SHP77 treated with DMSO at 0.1 percent for 48 hours (cell line): ENCODE data around the gene ARHGAP15.

Experiments used
- DNase-seq: peaks from one replicate; lab custom pipeline; 2025; lab: John Stamatoyannopoulos, UW

Gene ARHGAP15

DNA sequence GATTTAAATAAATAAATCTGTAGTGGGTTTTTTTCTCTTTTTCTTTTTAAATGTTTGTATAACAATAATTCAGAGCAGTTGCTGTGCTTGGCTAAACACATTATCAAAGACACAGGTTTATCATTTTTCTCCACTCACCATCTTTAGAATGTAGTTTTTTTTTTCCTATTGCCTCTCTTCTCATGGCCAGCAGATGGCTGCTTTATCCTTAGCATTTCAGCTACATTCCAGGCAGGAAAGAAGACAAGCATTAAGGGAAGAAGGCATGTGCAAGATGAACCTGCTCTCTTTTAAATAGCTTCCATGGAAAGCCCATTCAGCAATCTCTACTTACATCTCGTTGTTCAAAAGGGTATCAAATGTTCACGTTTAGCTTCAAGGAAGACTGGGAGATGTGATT lies 42.6 kb downstream of the ARHGAP15 start:
- DNase-seq, result no peak

DNA sequence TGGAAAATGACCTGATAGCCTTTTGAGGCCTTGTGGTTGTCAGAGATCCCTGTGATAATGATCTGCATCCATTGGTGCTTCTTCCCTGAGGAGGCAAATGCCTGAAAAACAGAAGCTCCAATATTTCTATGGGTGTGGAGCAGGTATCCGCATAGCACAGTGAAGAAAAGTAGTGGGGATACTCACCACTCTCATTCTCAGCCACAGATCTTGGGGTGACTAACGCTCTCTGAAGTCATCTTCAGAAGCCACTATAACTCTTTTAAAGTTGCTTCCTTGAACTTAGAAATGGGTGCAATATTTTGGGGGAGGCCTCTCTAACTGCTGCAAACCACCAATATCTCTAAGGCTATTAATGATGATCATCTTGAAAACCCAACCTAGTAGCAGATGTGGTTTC lies 46.2 kb downstream of the ARHGAP15 start:
- DNase-seq, result no peak

DNA sequence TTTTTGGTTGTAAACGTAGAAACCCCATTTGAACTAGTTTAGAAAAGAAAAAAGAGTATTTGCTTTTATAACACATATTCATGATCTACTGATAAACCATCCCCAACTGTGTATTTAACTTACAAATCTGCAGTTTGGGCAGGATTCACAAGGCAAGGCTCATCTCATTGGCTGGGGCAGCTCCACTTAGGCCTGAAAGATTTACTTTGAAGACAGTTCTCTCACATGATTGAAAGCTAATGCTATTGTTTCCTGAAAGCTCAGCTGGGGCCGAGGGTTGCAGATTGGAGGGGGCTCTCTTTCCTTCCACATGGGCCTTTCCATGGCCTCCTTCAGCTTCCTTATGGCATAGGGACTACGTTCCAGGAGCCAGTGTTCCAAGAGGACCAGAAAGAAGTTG lies 47.4 kb downstream of the ARHGAP15 start:
- no peak for DNase-seq

DNA sequence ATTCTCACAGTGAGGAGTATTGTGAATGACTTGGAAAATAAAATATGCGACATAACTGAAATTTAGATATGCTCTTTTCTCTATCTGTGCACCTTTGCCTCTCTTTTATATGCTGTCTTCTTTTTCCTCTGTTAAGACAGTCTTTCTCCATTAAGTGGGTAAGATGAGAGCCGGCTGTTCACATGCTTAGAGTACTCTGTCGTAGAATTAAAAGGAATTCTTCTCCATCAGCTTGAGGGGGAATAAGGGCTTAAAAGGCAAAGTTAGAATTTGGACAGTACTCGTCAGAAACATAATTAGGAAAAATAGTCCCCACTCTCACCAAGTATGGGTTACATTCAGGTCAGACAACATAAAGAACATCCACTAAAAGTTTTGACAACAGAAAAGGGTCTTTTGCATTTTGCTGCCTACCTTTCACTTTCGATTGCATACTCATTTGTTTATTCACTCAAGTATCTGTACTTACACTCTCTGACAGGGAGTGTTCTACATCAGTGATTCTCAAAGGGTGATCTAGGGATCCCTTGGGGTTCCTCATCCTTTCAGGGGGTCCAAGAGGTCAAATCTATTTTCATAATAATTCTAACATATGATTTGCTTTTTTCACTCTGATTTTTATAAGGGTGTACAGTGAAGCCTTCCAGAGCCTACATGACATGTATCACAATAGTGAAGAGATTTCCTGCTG lies 48.0 kb downstream of the ARHGAP15 start:
- no peak for DNase-seq

DNA sequence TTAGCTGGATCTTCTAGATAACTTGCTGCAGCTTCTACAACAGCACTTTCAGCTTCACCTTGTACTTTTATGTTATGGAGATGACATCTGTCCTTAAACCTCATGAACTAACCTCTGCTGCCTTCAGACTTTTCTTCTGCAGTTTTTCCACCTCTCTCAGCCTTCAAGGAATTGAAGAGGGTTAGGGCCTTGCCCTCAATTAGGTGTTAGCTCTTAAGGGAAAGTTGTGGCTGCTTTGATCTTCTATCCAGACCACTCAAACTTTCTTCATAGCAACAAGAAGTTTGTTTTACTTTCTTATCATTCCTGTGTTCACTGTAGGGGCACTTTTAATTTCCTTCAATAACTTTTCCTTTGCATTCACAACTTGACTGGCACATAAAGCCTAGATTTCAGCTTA lies 52.3 kb downstream of the ARHGAP15 start:
- no peak for DNase-seq

DNA sequence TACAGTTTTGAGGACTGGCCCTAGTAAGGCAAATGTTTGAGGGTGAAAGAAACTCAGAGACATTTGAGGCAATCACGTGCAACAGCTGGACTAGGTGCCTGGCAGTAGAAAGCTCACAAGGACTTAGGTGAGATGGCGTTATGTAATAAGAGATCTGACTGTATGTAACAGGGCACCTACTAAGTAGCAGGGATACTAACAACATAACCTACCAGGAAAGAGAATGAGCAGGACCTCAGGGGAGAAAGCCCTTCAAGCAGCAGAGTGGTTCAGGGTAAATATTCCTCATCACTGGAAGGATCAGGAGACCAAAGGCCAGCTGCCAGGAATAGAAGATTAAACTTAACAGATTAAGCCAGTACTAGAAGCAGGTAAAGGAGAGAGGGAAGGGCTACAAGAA lies 53.4 kb downstream of the ARHGAP15 start:
- DNase-seq, result no peak

DNA sequence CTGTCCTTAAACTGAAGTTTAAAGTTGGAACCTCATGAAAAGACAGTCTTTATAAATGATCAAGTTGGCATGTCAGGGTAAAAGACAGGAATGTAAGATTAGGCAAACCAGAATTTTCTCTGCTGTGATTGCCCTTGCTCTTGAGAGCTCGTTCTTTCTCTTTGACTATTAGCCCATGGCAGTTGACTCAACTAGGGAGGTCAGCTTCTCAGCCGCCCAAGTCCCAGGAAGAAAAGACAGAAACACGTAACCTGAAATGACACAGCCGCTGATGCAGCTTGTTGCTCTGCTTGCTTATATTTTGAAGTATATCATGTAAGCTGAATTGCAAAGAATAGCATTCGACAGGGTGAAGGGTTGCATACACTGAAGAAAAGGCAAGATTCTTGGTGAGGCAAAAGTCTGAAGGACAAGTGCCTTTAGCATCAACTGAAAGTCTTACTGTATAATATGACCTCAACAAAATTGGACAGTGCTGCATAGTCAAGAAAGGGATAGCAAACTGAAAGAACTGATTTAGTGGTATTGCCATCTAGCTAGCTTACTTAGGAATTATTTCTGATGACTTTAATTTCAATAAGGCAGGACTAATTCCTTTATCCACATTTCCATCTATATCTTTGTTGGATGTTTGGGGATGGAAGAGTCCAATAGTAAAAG lies 54.7 kb downstream of the ARHGAP15 start:
- DNase-seq, result no peak

DNA sequence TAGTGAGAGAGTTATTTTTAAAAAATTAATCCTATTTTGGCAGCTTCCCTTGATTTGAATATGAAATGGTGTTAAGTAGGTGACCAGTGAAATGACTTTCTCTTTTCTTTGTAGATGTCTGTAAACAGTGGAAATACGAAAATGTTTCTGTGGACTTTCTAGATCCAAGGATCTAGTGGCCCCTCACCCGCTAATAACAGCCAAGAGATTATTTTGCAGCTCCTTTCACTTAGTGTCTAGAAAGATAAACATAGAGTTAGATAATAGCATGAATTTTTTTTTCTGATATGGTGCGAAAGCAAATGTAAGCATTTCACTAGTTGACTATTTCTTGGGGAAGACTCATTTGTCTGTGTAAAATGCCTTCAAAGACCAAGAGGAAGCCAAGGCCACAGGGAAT lies 57.7 kb downstream of the ARHGAP15 start:
- DNase-seq, result no peak

DNA sequence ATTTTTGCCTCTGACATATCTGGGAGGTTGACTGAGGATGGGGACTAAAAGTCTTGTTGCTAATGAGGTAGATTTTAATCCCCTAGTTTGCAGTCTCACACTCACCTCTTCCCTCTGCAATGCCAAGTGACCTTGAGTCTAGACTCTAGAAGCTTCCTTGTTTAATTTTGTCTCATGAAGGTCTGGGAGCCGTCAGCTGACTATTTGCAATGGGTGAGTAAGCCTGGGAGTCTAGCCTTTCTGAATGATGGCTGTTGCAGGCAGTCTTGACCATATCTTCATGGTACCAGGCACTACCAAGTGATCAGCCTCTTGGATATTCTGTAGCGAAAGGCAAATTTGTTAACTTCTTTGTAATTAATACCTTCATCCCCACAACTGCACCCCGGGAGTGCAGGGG lies 61.2 kb downstream of the ARHGAP15 start:
- no peak for DNase-seq

DNA sequence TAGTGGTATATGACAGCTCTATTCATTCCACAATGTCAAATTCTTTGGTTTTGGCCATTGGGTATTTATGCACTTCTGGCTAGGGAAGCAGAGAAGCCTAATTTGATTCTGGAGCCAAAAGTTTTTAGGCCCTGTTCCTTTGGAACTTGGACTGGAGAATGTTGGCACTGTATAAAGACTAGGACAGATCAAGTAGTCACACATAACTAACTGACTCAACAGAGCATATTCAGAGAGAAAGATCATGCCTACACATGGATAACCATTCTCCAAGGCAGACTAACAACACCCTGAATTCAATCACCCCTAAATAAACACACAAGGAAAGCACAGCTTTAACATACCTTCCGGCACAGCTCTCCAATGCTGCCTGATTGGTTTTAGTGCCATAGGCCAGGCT lies 62.9 kb downstream of the ARHGAP15 start:
- DNase-seq, result no peak

DNA sequence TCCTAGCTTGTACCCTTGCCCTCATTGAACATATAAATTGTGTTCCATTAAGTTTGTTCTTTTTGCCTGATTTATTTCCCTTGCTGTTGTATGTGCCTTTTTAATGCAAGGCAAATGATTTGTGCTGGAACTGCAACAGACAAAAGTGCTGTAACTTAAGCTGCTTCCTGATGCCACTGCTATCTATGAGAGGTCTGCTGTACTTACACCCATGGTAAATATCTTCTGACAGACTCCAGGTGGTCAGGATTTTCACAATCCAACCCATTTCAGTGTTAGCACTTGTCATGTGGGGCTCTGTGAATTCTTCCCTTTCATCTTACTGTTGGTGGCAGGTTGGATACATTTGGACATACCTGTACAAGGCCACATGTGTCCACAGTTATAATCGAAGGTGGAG lies 63.5 kb downstream of the ARHGAP15 start:
- no peak for DNase-seq

DNA sequence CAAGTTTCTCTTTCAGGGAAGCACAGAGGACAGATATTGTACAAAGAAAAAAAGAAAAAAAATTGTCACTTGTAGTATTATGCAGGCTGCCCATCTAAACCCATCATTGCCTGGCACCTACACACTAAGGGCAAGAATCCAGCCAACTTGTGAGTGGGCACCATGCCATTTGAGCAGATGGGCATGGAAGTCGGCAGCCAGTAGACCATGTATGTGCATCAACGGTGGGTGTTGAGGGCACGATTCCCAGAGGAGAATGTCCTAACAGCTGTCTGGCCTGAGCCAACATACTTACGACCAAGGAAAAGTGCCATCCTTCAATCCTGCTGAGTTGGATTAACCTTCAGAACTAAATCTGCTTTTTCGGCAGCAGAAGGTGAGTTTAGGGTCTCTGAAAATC lies 63.9 kb downstream of the ARHGAP15 start:
- DNase-seq, result no peak

DNA sequence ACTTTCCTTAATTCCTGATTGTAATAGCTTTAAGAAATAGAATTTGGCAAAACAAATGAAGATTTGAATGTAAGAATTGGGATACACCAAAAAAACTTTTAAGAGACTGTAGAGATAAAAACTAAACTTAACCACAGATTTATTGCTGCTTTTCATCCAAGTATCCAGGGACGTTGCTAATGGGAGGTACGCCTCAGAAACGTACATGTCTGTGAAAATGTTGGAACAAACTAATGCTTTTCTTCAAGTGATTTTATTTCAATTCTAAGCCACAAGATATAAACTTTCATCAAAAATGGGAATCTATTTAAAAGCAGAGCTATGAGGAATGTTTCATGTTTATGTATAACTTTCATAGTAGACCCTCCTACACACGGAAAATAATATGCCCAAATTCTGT lies 66.3 kb downstream of the ARHGAP15 start:
- DNase-seq, result no peak

DNA sequence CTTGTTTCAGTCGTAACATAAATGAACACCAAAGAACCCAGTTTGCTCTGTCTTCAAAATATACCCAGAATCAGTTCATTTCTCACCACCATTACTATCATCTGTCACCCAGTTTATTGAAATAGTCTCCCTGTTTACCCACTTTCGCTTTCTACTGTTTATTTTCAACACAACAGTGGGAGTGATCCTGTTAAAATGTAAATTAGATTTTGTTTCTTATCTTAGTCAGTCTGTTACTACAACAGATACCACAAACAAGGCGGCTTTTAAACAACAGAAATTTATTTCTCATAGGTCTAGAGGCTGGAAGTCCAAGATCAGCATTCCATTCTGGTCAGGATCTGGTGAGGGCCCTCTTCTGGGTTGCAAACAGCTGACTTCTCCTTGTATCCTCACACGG lies 74.8 kb downstream of the ARHGAP15 start:
- no peak for DNase-seq

DNA sequence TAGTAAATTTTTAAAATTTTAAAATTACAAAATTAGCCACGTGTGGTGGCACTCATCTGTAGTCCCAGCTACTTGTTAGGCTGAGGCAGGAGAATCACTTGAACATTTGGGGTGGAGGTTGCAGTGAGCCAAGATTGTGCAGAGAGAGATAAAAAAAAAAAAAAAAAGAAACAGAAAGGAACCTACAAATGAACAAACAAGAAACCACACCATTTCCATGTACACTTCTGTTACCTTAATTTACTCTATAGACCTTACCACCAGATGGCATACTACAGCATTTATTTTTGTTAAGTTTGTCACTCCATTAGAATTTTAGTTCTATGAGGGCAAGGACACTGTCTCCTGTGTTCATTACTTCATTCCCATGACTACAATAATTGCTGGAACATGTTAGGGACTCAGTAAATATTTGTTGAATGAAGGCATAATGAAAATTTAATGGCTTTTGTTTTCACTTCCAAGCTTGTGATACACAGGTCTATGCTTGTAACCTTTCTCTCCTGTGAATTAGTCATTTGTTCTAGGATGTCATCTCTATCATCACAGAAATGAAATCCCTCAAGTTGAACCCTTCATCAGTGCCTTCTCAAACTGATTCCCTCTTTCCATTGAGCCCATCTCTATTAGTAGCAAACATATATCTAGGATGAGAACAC lies 76.0 kb downstream of the ARHGAP15 start:
- no peak for DNase-seq

DNA sequence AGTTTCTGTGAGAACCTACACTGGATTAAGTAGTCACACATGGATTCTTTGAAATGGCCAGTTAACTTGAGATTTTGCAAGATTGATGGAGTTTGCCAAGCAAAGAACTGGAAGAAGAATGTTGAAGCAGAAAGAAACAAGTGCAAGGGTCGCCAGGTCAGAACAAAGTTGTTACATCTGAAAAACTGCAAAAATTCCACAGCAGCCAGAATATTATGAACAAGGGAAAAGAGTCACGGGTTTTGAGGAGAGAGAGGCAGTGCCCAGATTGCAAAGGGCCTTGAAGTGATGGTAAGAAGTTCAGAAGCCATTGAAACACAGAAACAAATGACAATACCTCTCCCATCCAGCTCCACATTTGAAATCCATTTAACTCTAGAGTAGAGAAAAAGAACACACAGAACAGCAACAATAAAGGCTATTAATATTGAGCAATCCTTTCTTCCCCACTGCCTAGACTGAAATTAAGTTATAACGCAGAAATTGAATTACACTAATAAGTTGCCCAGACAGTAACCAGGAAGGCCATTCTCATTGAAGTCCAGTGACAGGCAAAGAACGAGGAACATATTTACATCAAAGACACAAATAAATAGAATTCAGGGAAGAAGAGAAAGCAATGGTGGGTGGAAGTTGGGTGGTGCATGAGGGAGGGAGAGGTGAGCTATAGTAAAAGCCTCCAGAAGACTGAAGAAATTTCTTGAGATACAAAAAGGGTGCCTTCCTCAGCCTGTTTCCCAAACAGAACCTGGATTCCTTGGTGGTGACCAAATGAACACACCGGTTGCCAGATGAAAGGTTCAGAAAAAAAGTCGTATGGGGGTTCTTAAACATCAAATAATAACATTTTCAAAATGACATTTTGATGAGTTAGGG lies 80.6 kb downstream of the ARHGAP15 start:
- DNase-seq, result no peak

DNA sequence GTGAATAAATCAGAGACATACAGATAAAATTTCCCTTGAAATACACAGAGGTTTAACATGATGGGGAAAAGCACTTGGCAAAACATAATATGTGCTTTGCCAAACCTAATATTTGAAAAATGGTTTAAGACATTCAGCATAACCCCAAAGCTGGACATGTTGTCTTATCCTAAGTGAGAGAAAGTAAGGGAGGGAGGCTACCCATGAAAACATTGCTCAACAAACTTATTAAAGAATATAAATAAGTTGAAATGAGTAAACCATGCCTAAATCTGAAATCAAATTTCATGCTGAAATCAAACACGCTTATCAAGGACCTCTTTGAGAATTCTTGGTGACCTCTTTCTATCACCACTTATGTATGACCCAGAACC lies 81.2 kb downstream of the ARHGAP15 start:
- DNase-seq, result no peak

DNA sequence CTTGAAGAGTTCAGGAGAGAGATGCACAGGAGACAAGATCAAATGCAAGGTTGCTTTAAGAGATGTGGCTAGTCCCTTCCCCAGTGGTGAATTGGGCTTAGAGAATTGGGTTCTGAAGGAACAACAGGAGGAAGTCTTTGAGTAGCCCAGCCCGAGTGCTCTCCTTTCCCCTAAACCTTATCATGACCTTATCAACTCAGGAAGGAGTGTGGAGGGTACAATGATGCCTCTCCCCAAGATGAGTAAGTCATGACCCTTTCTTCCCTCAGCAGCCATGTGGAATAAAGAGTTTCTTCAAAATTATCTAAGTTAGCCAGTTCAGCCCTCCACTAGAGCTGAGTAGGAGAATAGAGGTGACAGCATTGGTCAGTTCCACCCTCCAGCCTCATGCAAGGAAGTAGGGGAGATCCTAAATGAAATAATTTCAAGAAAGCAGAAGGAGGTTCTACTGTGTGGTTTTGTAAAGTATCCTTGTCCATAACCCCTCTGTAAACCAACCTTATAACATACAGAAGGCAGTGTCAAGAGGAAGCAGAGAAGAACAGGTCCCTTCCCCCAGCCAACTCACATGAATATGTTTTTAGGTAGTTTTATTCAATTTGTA lies 88.4 kb downstream of the ARHGAP15 start:
- no peak for DNase-seq

DNA sequence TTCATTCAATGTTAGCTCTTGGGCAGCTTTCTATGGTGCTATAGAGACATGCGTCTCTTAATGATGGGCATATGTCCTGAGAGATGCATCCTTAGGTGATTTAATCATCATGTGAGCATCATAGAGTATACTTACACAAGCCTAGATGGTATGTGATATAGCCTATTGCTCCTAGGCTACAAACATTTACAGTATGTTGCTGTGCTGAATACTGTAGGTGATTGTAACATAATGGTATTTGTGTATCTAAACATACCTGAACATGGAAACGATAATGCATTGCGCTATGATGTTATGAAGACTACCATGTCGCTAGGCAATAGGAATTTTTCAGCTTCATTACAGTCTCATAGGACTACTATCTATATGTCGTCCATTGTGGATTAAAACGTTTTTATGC lies 89.4 kb downstream of the ARHGAP15 start:
- no peak for DNase-seq

DNA sequence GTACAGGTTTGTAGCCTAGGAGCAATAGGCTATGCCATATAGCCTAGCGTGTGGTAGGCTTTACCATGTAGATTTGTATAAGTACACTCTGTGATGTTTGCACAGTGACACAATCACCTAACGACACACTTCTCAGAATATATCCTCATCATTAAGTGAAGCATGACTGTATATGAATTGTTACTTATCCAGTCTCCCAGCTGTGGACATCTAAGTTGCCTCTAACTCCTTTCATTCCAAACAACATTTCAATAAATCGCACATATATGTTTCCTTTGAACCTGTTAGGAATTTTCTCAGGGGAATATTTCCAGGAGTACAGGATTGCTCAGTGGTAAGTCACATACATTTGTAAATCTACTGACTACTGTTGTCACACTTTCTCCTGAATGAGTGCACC lies 90.0 kb downstream of the ARHGAP15 start:
- no peak for DNase-seq

DNA sequence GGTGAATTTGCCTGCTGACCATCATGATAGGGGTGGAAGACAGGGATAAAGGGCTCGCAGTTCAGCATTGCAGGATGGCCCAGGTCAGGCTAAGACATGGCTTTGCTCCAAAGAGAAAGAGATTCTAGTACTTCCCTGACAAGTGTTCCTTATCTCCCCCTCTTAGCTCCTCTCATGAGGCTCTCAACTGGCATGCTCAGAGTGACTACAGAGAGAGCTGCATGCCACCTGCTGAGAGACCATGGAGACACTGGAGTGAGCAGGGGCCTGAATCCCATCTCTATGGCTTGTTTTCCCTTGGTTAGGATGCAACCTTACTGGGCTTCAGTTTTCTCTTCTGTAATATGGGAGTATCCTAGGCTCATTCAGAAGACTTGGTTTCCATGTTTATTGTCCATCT lies 94.3 kb downstream of the ARHGAP15 start:
- DNase-seq, result no peak

DNA sequence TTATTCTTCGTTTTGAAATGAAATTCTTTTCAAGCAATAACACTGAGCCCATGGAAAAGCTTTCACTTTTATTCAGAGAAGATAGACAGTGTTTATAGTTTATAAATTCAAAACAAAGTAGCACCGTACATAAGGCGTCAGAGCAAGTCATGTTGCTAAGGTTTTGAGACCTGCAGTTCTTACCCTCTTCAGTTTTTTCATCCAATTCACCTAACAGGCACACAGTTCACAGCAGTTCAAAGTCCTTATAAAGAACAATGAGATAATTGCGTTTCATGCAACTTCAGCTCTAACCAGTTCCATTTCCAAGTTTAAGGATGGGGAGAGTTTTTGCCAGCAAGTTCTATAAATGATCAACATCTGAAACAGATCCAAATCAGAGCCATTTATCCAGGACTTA lies 96.7 kb downstream of the ARHGAP15 start:
- no peak for DNase-seq
